ENCODE data around the gene ALK. TPM values are rescaled to one million over a fixed set of nuclear protein-coding genes. Genes with fewer than 3 reads are reported as not detected.

The ALK gene
- total RNA-seq, 6 donors from 2014 or later: 0.17 to 2.1 (median 0.35) TPM

DNA sequence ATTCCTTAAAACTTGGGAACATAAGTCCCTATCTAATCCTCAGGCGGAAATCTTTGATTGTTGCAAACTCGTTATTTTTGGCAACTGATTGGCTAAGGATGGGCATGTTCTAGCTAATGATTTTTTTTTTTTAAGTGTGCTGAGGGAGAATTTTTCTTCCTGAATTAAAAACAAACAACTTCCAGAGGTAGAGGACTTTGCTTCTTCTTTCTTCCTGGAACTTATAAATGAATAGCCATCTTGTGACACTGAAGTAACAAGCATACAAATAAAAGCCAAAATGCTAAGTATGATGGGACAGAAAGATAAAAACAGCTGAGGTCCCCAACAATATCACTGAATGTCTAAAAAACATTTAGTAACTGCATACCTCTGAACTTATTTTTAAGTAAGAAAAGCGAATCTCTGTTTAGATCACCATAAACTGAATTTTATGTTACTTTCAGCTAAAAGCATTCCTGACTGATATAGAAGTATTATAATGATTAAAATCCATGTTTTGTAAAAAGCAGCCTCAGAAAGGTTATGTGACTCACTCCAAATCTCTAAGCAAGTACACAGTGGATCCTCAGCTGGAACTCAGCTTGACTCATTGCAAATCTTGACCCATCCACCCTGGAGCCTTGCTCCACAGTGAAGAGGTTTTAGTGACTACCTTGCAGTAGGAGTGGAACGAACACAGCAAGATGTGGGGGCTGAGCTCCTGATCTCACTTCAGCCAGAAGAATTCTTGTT, 461.8 kb downstream of the ALK start:
- TF ChIP-seq EP300 (IDR thresholded peaks at IDR 0.05): no peak
- TF ChIP-seq, protein P1, sequence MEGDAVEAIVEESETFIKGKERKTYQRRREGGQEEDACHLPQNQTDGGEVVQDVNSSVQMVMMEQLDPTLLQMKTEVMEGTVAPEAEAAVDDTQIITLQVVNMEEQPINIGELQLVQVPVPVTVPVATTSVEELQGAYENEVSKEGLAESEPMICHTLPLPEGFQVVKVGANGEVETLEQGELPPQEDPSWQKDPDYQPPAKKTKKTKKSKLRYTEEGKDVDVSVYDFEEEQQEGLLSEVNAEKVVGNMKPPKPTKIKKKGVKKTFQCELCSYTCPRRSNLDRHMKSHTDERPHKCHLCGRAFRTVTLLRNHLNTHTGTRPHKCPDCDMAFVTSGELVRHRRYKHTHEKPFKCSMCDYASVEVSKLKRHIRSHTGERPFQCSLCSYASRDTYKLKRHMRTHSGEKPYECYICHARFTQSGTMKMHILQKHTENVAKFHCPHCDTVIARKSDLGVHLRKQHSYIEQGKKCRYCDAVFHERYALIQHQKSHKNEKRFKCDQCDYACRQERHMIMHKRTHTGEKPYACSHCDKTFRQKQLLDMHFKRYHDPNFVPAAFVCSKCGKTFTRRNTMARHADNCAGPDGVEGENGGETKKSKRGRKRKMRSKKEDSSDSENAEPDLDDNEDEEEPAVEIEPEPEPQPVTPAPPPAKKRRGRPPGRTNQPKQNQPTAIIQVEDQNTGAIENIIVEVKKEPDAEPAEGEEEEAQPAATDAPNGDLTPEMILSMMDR (IDR thresholded peaks at IDR 0.05): no peak
- no peak for TF ChIP-seq POLR2AphosphoS5 (IDR thresholded peaks at IDR 0.05)
- no peak for TF ChIP-seq POLR2A (IDR thresholded peaks at IDR 0.05)
- no peak for ATAC-seq (ENCODE audit: low FRiP score in 2 of 2)
- Histone ChIP-seq H3K4me3 (no peak overlapping the region), H3K27me3 (no peaks in the 10 kb centered on the region), H3K27ac (no peak overlapping the region), H3K36me3 (no peaks in the 10 kb centered on the region), H3K4me1 (no peaks in the 10 kb centered on the region), H3K9me3 (no peaks in the 10 kb centered on the region)
- 81 to 82% methylated on average over 4 of the region's 4 CpGs for WGBS, 2 donors
- no peak for DNase-seq

DNA sequence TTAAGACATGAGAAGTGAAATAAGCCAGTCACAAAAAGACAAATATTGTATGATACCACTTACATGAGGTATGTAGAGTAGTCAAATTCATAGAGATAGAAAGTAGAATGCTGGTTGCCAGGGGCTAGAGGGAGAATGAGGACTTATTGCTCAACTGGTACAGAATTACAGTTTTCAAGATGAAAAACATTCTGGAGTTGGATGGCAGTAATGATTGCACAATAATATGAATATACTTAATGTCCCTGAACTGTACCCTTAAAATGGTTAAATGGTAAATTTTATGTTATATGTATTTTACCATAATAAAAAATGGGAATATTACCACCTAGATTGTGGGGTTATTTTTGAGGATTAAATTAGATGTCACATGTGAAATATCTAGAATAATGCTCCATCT, 465.0 kb downstream of the ALK start:
- Histone ChIP-seq H3K27ac (no peak overlapping the region), H3K36me3 (no peaks in the 10 kb centered on the region), H3K27me3 (no peaks in the 10 kb centered on the region), H3K4me3 (no peak overlapping the region), H3K9me3 (no peaks in the 10 kb centered on the region), H3K4me1 (no peaks in the 10 kb centered on the region)
- TF ChIP-seq POLR2A (IDR thresholded peaks at IDR 0.05) (no peak), POLR2AphosphoS5 (IDR thresholded peaks at IDR 0.05) (no peak), EP300 (IDR thresholded peaks at IDR 0.05) (no peak)
- TF ChIP-seq, protein P1 (IDR thresholded peaks at IDR 0.05): no peak
- no peak for ATAC-seq (ENCODE audit: low FRiP score in 2 of 2)
- DNase-seq: no peak

DNA sequence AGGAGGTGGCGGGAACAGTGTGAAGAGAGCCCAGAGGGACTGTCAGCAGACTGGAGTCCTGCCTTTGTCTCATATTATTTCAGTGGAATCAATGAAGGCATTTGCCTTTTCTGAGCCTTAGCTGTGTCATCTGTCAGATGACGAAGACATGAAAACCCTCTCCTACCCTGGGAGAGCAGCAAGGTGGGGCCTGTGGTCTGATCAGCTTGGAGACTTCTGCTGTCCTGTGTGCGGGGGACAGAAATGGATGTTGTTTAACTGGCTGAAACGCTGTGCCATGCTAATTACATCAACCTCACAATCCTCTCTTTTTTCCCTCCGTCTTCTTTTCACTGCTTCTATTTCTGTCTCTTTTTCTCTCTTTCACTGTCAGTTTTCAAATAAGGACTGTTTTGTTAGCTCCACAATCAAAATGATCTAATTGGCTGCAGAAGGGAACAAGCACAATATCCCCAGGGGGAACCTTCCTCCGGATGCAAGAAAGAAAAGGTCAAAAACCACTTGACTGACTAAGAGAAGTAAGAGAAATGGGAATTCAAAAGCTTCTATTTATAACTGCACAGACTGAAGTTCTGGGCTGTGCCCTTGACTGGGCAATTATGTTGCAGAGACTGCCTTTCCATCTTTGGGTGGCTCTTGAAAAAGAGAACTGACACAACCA, 466.1 kb downstream of the ALK start:
- no peak overlapping the region for H3K27ac ChIP-seq
- WGBS, 2 donors: 65% methylated on average over 6 of the region's 6 CpGs
- H3K27me3 ChIP-seq: no peaks in the 10 kb centered on the region
- H3K9me3 ChIP-seq: no peaks in the 10 kb centered on the region
- no peak for ATAC-seq (ENCODE audit: low FRiP score in 2 of 2)
- no peaks in the 10 kb centered on the region for H3K36me3 ChIP-seq
- TF ChIP-seq POLR2A (IDR thresholded peaks at IDR 0.05): no peak
- TF ChIP-seq, protein P1 (IDR thresholded peaks at IDR 0.05): no peak
- no peak for TF ChIP-seq POLR2AphosphoS5 (IDR thresholded peaks at IDR 0.05)
- TF ChIP-seq EP300 (IDR thresholded peaks at IDR 0.05): no peak
- H3K4me1 ChIP-seq: no peaks in the 10 kb centered on the region
- H3K4me3 ChIP-seq: no peak overlapping the region
- no peak for DNase-seq

DNA sequence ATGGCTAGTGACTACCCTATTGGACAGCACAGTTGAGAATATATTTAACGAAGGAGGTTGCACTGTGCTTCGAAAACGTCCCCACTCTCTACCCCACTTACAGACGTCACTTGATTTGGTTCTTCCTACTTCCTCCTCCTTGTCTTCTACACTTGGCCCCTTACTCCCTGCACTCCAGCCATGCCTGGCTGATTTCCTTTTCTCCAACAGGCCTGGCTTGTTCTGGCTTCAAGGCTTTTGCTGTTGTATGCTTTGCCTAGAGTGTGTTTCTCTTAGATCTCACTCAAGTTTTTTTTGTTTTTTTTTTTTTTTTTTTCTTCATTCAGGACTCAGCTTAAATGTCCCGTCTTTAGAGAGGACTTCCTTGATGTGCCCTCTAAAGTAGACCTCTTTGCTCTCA, 469.4 kb downstream of the ALK start:
- H3K4me1 ChIP-seq: no peaks in the 10 kb centered on the region
- no peaks in the 10 kb centered on the region for H3K9me3 ChIP-seq
- no peaks in the 10 kb centered on the region for H3K36me3 ChIP-seq
- TF ChIP-seq EP300 (IDR thresholded peaks at IDR 0.05) (no peak), POLR2AphosphoS5 (IDR thresholded peaks at IDR 0.05) (no peak), POLR2A (IDR thresholded peaks at IDR 0.05) (no peak)
- TF ChIP-seq, protein P1 (IDR thresholded peaks at IDR 0.05): no peak
- WGBS, 2 donors: 71 to 77% methylated on average over 5 of the region's 5 CpGs
- no peaks in the 10 kb centered on the region for H3K27me3 ChIP-seq
- ATAC-seq (ENCODE audit: low FRiP score in 2 of 2) (no peak), DNase-seq (no peak)
- H3K4me3 ChIP-seq: no peak overlapping the region
- no peak overlapping the region for H3K27ac ChIP-seq
